Epithelial cell of prostate (primary cell): Measurements from ENCODE around the gene EXOC1.

Experiments used
- DNase-seq: peaks from one replicate; pipeline ENCODE4 v3.0.0-alpha.2; 2011; ENCODE audit warnings: low read depth, low spot score
- H3K27ac ChIP-seq: fragments of 450-650 bp; 2 replicates; pipeline ENCODE4 v1.5.1; 2017; ENCODE audit warnings: mild to moderate bottlenecking

EXOC1 gene

DNA sequence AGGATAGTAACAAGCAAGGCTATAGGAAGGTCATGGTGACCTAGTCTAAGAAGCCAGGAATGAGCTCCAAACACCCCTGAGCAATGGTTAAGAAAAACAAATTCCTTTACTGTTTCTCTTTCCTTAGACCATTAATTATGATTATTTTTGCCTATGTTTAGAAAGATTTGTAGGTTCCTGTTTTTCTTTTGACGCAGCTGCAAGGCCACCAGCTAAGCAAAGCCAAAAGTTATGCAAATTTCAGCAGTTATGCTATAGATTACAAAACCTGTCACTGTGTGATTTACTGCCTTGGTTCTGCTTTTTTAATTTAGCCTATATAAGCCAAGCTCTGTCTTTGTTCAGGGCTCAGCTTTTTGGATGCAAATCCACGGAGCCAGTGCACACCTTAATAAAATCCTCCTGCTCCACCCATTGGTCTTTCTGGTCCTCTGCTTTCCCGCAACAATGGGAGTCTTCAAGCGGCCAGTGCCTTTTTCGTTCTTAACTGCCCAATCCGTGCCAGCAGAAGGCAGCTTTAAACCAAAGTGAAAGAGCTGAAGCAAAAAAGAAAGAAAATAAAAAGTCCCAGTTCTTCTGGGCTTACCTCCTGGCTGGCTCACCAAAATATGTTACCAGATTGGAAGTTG is 93.9 kb downstream of the EXOC1 start:
- no peak for DNase-seq
- H3K27ac ChIP-seq, result peak overlapping the region; percentile 97

- peak overlapping the region; percentile 97 for H3K27ac ChIP-seq
- peak; percentile 72 for DNase-seq
Measured at GRCh38 chr4:55947912-55948725, 94.7 kb downstream of the EXOC1 start.

DNA sequence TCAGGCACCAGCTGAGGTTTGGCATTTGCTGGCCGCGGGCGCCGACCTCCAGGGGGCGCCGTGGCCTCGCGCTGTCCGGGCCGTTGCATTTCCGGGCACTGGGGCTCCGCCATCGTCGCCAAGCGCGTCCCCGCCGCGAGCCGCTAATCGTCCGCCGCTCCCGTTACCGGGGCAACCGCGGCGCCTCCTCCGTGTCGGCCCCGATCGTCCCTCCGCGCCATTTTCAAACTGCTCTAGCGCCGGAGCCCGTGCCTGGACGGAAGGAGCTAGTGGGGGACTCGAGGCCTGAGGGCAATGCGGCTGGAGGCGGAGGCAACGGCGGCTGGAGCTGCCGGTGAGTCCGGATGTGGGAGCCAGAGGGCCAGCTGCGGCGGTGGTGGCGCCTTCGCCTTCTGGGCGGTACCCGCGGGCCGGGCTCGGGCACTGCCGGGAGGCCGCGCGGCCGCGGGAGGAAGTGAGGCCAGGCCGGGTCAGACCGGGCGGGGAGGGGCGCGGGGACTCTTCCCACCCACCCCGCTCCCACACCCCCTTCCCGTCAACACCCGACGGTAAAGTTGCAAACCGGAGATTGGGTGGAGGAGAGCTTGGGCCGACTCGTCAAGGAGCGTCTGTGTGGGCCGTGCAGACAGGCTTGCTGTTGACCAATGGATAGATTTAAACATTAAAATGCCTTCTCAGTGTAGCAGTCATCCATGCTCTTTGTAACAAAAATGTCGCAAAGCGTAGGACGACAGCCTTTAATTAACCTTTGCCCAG is 95.5 kb downstream of the EXOC1 start, which contains the start of gene CEP135:
Gene CEP135, plus strand, starts transcription at position 220 of the 756 bp plus-strand sequence. CDS start 3,186 bp downstream, outside the sequence.
- DNase-seq, result peak; percentile 57
- peak within 1 kb of the TSS; percentile 97 for H3K27ac ChIP-seq

DNA sequence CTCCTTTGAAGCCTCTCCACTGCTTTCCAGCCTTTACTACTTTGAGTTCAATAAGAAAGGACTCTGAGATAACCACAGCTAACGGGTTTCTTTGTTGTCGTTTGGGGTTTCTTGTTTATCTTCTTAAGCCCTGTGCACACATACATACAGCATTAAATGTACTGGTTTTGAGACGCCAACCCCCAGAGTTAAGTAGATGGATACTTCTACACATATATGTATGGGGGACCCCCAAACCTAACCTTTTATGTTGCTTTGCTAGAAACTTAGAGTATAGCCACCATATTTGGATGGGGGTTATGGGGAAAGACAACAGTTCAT is 96.0 kb downstream of the EXOC1 start:
- no peak for DNase-seq
- peak overlapping the region; percentile 97 for H3K27ac ChIP-seq

DNA sequence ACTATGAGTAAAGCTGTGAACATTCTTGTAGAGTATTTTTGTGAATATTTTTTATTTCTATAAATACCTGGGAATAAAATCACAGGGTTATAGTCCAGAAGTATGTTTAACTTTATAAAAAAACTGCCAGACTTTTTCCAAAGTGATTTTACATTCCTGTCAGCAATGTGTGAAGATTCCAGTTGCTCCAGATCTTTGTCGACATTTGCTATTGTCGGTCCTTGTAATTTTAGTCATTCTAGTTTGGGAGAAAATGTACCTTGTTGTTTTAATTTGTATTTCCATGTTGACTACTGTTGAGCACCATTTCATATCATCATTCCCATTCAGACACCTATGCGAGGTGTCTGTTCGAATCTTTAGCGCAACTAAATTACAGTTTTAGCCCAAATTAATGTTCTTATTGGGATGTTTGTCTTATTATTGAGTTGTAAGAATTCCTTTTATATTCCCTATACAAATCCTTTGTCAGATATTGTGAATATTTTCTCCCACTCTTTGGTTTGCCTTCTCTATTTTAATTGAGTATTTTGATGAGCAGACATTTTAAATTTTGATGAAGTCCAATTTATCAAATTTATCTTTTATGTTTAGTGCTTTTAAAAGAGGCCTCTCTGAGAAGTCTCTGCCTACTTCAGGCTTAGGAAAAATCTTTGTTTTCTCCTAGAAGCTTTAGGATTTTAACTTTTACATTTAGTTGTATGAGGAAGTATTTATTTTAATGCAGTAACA is 97.9 kb downstream of the EXOC1 start:
- H3K27ac ChIP-seq, result no peak overlapping the region
- no peak for DNase-seq
